Keratinocyte (primary cell): ENCODE data around the gene BHMT2. TPM values are rescaled to one million over a fixed set of nuclear protein-coding genes. Genes with fewer than 3 reads are reported as not detected.

Experiments
- DNase-seq: peaks from one replicate; pipeline ENCODE4 v3.0.0-alpha.2; 2011; ENCODE audit warnings: low read depth, missing footprints, low spot score
- FAIRE-seq: peaks from 2 replicates; lab custom pipeline; 2011; peaks lifted over from hg19 to GRCh38; lab: Jason Lieb, UNC
- H2AFZ ChIP-seq: 2 replicates; pipeline ENCODE4 v1.6.0; 2012; ENCODE audit warnings: low read length, control low read depth, inconsistent platforms; ENCODE audit not compliant: control insufficient read depth
- H3K27ac ChIP-seq: 2 replicates; pipeline ENCODE4 v1.5.1; 2011; ENCODE audit warnings: low read length; ENCODE audit not compliant: control insufficient read depth, insufficient read depth
- H3K27me3 ChIP-seq: 3 replicates; pipeline ENCODE4 v1.6.0; 2011; ENCODE audit warnings: low read length; ENCODE audit not compliant: control insufficient read depth, insufficient read depth; ENCODE audit errors: extremely low read depth
- H3K36me3 ChIP-seq, 2 experiments: 2 replicates in 1 of 2; 3 replicates in 1 of 2; pipeline ENCODE4 v1.5.1; 2011; ENCODE audit warnings: low read length in 2 of 2, mild to moderate bottlenecking in 1 of 2; ENCODE audit not compliant: control insufficient read depth in 2 of 2, insufficient read depth in 2 of 2; ENCODE audit errors: extremely low read depth in 1 of 2
- H3K4me1 ChIP-seq: 3 replicates; pipeline ENCODE4 v1.5.1; 2011; ENCODE audit warnings: low read length; ENCODE audit not compliant: control insufficient read depth, insufficient read depth; ENCODE audit errors: extremely low read depth
- H3K4me2 ChIP-seq: 3 replicates; pipeline ENCODE4 v1.6.0; 2011; ENCODE audit warnings: low read depth, low read length; ENCODE audit not compliant: control insufficient read depth, insufficient read depth; ENCODE audit errors: extremely low read depth
- H3K4me3 ChIP-seq, 3 experiments: fragments of 200-600 bp in 1 of 3; sonication (generic) in 1 of 3; 2 replicates in 2 of 3; 3 replicates in 1 of 3; pipeline ENCODE4 v1.5.1; 2011 to 2016; ENCODE audit warnings: low read length in 3 of 3, mild to moderate bottlenecking in 3 of 3, control low read depth in 2 of 3, inconsistent platforms in 1 of 3, low read depth in 1 of 3, mixed read lengths in 1 of 3, mixed run types in 1 of 3, moderate library complexity in 1 of 3; ENCODE audit not compliant: control insufficient read depth in 2 of 3, insufficient read depth in 2 of 3; ENCODE audit errors: extremely low read depth in 1 of 3
- H3K79me2 ChIP-seq: 2 replicates; pipeline ENCODE4 v1.6.0; 2012; ENCODE audit warnings: low read length; ENCODE audit not compliant: control insufficient read depth, insufficient read depth
- H3K9ac ChIP-seq: 3 replicates; pipeline ENCODE4 v1.6.0; 2011; ENCODE audit warnings: low read length; ENCODE audit not compliant: control insufficient read depth, insufficient read depth; ENCODE audit errors: extremely low read depth
- H3K9me1 ChIP-seq: 3 replicates; pipeline ENCODE4 v1.6.0; 2011; ENCODE audit warnings: low read length; ENCODE audit not compliant: control insufficient read depth, insufficient read depth; ENCODE audit errors: extremely low read depth
- H3K9me3 ChIP-seq: 2 replicates; pipeline ENCODE4 v1.5.1; 2012; ENCODE audit warnings: low read depth, low read length; ENCODE audit not compliant: control insufficient read depth
- H4K20me1 ChIP-seq: 3 replicates; pipeline ENCODE4 v1.6.0; 2011; ENCODE audit warnings: low read length; ENCODE audit not compliant: control insufficient read depth, insufficient read depth; ENCODE audit errors: extremely low read depth
- CTCF ChIP-seq, 3 experiments: IDR thresholded peaks in 1 of 3; conservative IDR thresholded peaks in 1 of 3; optimal IDR thresholded peaks in 1 of 3; 2 replicates in 2 of 3; 3 replicates in 1 of 3; pipeline versions ENCODE3 to v1.5.1; 2011; ENCODE audit warnings: low read length in 3 of 3, mild to moderate bottlenecking in 3 of 3, moderate library complexity in 2 of 3, control low read depth in 1 of 3, inconsistent platforms in 1 of 3; ENCODE audit not compliant: insufficient read depth in 2 of 3; ENCODE audit errors: extremely low read depth in 1 of 3
- EZH2 ChIP-seq: IDR thresholded peaks from one replicate; pipeline ENCODE4 v1.6.1; 2012; ENCODE audit warnings: inconsistent platforms, mild to moderate bottlenecking, low read length, moderate library complexity
- dilution Hi-C: fragments of 300-500 bp; cut with MboI; formaldehyde crosslinking; loops from one replicate; pipeline ENCODE4 v1.7.0; 2020; ENCODE audit warnings: low sequenced_read_pairs; ENCODE audit not compliant: extremely low pct_ligation_motif_present
- polyA plus RNA-seq, 5 experiments: library from polyadenylated mRNA; depleted of rRNA in 3 of 5; stranded (reverse) in 3 of 5; stranded (forward) in 1 of 5; unstranded in 1 of 5; fragments of >200 nt; gene quantifications; 1 replicate in 1 of 5; 2 replicates in 3 of 5; 3 replicates in 1 of 5; pipeline versions ENCODE4 v1.2.1 to v1.2.3, GENCODE V29; 2011 to 2012; ENCODE audit warnings: missing spikeins in 2 of 5, low read depth in 1 of 5, low replicate concordance in 1 of 5

Gene BHMT2
- polyA plus RNA-seq, 1 donor (not counting 4 experiments of a cell fraction or from before 2014, with no cell fraction given): not detected

- TF ChIP-seq CTCF (optimal IDR thresholded peaks at IDR 0.05 in 1 of 3, IDR thresholded peaks at IDR 0.05 in 1 of 3, conservative IDR thresholded peaks at IDR 0.05 in 1 of 3; ENCODE audit: extremely low read depth in 1 of 3, insufficient read depth in 2 of 3, low read length in 3 of 3): no peak
- TF ChIP-seq EZH2: no peak
- no peak overlapping the region for H2AFZ ChIP-seq
- no peaks in the 10 kb centered on the region for H3K9me1 ChIP-seq
- DNase-seq (no peak), FAIRE-seq (no peak)
- no peaks in the 10 kb centered on the region for H3K79me2 ChIP-seq
- dilution Hi-C loops: no loop called here
- H4K20me1 ChIP-seq: no peaks in the 10 kb centered on the region
- H3K4me1 ChIP-seq: no peaks in the 10 kb centered on the region
- H3K9ac ChIP-seq: no peak overlapping the region
- no peaks in the 10 kb centered on the region for H3K36me3 ChIP-seq
- H3K4me2 ChIP-seq: no peak overlapping the region
- peaks cover 5% of the 10 kb centered on the region for H3K27me3 ChIP-seq
- H3K4me3 ChIP-seq: no peak overlapping the region
- H3K27ac ChIP-seq: no peak overlapping the region
- H3K9me3 ChIP-seq: no peaks in the 10 kb centered on the region
Measured at GRCh38 chr5:79050498-79050897, 19.1 kb upstream of the BHMT2 start.

GRCh38 chr5:79053321-79053720, 16.2 kb upstream of the BHMT2 start:
- TF ChIP-seq EZH2: no peak
- no peak for TF ChIP-seq CTCF (optimal IDR thresholded peaks at IDR 0.05 in 1 of 3, IDR thresholded peaks at IDR 0.05 in 1 of 3, conservative IDR thresholded peaks at IDR 0.05 in 1 of 3; ENCODE audit: extremely low read depth in 1 of 3, insufficient read depth in 2 of 3, low read length in 3 of 3)
- FAIRE-seq: no peak

More at GRCh38 chr5:79053321-79053720, 16.2 kb upstream of the BHMT2 start:
- Histone ChIP-seq H2AFZ (no peak overlapping the region), H3K4me3 (no peak overlapping the region), H3K9me1 (no peaks in the 10 kb centered on the region), H3K27ac (no peak overlapping the region), H3K4me1 (no peaks in the 10 kb centered on the region), H3K79me2 (no peaks in the 10 kb centered on the region), H3K9me3 (no peaks in the 10 kb centered on the region), H3K36me3 (no peaks in the 10 kb centered on the region), H4K20me1 (no peaks in the 10 kb centered on the region), H3K9ac (no peak overlapping the region), H3K27me3 (peaks cover 5% of the 10 kb centered on the region), H3K4me2 (no peak overlapping the region)
- dilution Hi-C loops: no loop called here
- no peak for DNase-seq
